Nephron (organoid): ENCODE measurements around the gene TPD52L2.

Source experiments
- H3K27ac Mint-ChIP-seq, 3 experiments: 2 replicates each; pipeline ENCODE4 v1.8.0; 2020; ENCODE audit warnings: mixed read lengths in 3 of 3, mild to moderate bottlenecking in 2 of 3, moderate library complexity in 1 of 3
- H3K27me3 Mint-ChIP-seq: 2 replicates; pipeline ENCODE4 v1.8.0; 2021; ENCODE audit warnings: low read depth, mild to moderate bottlenecking, moderate library complexity, mixed read lengths
- H3K36me3 Mint-ChIP-seq: 2 replicates; pipeline ENCODE4 v1.8.0; 2020; ENCODE audit warnings: low read depth, mixed read lengths
- H3K4me1 Mint-ChIP-seq: 2 replicates; pipeline ENCODE4 v1.8.0; 2020; ENCODE audit warnings: mixed read lengths
- H3K4me3 Mint-ChIP-seq, 3 experiments: 2 replicates each; pipeline ENCODE4 v1.8.0; 2020; ENCODE audit warnings: mild to moderate bottlenecking in 3 of 3, mixed read lengths in 3 of 3, moderate library complexity in 2 of 3
- H3K9me3 Mint-ChIP-seq: 2 replicates; pipeline ENCODE4 v1.8.0; 2020; ENCODE audit warnings: mixed read lengths
- CTCF ChIP-seq, 3 experiments: fragments of 200-600 bp; sonication (generic); IDR thresholded peaks; one replicate each; pipeline ENCODE4 v1.5.0; 2021; ENCODE audit warnings: antibody characterized with exemption in 3 of 3; ENCODE audit not compliant: unreplicated experiment in 3 of 3

TPD52L2 gene

GRCh38 chr20:63823691-63824311 lies 41.3 kb upstream of the TPD52L2 start:
- H3K36me3 Mint-ChIP-seq, result peaks cover 24% of the 10 kb centered on the region
- peaks cover 37% of the 10 kb centered on the region for H3K4me1 Mint-ChIP-seq
- H3K27ac Mint-ChIP-seq, result peak overlapping the region in 2 of 3 experiments; percentile 28 to 62
- peaks cover 8% of the 10 kb centered on the region for H3K27me3 Mint-ChIP-seq
- H3K9me3 Mint-ChIP-seq, result no peaks in the 10 kb centered on the region
- peak overlapping the region in 1 of 3 experiments; percentile 25 for H3K4me3 Mint-ChIP-seq
- TF ChIP-seq CTCF (IDR thresholded peaks at IDR 0.05; ENCODE audit: unreplicated experiment in 3 of 3), result no peak

GRCh38 chr20:63825331-63826118 lies 39.5 kb upstream of the TPD52L2 start:
- no peak for TF ChIP-seq CTCF (IDR thresholded peaks at IDR 0.05; ENCODE audit: unreplicated experiment in 3 of 3)
- H3K4me1 Mint-ChIP-seq, result peaks cover 45% of the 10 kb centered on the region
- H3K36me3 Mint-ChIP-seq, result peaks cover 24% of the 10 kb centered on the region
- H3K27me3 Mint-ChIP-seq, result peaks cover 18% of the 10 kb centered on the region
- H3K9me3 Mint-ChIP-seq, result no peaks in the 10 kb centered on the region
- H3K27ac Mint-ChIP-seq, result peak overlapping the region; percentile 10 to 44 (median 33)
- H3K4me3 Mint-ChIP-seq, result peak overlapping the region; percentile 15 to 47 (median 17)

DNA sequence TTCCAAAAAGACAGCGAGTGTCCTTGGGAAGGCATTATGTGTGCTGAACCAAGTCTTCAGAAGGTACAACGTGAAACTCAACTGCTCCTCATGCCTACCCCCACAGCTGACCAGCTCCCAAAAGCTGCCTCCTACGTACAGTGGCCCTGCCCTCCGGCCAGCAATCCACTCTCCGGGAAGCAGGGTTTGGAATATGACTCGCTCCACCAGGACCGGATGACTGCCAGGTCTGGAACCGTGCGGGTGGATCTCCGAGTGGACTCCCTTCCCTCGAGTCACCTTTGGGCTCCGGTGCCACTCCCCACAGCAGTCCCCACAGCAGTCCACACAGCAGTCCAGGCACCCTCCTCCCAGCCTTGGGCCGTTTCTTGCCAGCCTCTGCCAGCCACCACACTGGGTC lies 38.3 kb upstream of the TPD52L2 start:
- peaks cover 22% of the 10 kb centered on the region for H3K36me3 Mint-ChIP-seq
- peaks cover 18% of the 10 kb centered on the region for H3K27me3 Mint-ChIP-seq
- peak overlapping the region in 1 of 3 experiments; percentile 15 for H3K4me3 Mint-ChIP-seq
- peaks cover 44% of the 10 kb centered on the region for H3K4me1 Mint-ChIP-seq
- no peak overlapping the region for H3K27ac Mint-ChIP-seq
- no peaks in the 10 kb centered on the region for H3K9me3 Mint-ChIP-seq
- TF ChIP-seq CTCF (IDR thresholded peaks at IDR 0.05; ENCODE audit: unreplicated experiment in 3 of 3), result no peak

DNA sequence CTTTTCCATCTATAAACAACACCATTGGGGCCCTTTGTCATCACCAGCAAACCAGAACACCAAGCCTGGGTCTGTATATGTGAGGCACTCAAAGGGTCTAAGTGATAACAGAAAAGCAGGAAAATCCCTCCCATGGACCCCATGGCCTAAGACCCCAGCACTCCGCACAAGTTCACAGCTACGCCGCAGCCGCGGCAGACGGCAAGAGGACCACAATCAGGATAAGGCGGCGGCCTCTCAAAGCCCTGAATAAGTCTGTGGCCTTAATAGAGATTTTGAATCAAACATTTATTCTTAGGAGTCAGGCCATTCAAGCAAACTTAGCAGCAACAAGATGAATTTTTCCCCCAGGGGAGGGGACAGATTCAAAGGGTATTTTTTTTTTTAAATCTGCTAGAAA lies 36.9 kb upstream of the TPD52L2 start:
- Mint-ChIP-seq H3K9me3 (no peaks in the 10 kb centered on the region), H3K27ac (peak overlapping the region; percentile 64 to 95 (median 94)), H3K4me1 (peaks cover 38% of the 10 kb centered on the region), H3K4me3 (peak overlapping the region; percentile 91 to 96 (median 95)), H3K27me3 (peaks cover 18% of the 10 kb centered on the region), H3K36me3 (peaks cover 14% of the 10 kb centered on the region)
- TF ChIP-seq CTCF (IDR thresholded peaks at IDR 0.05; ENCODE audit: unreplicated experiment in 3 of 3), result no peak

GRCh38 chr20:63828545-63828944 lies 36.5 kb upstream of the TPD52L2 start:
- H3K27ac Mint-ChIP-seq, result peak overlapping the region; percentile 64 to 96 (median 95)
- H3K27me3 Mint-ChIP-seq, result peaks cover 17% of the 10 kb centered on the region
- H3K36me3 Mint-ChIP-seq, result peaks cover 13% of the 10 kb centered on the region
- H3K4me3 Mint-ChIP-seq, result peak overlapping the region; percentile 91 to 96 (median 95)
- TF ChIP-seq CTCF (IDR thresholded peaks at IDR 0.05; ENCODE audit: unreplicated experiment in 3 of 3), result no peak
- H3K9me3 Mint-ChIP-seq, result no peaks in the 10 kb centered on the region
- peaks cover 41% of the 10 kb centered on the region for H3K4me1 Mint-ChIP-seq
